ENCODE results near the gene NAV2. TPM values are rescaled to one million over a fixed set of nuclear protein-coding genes. Genes with fewer than 3 reads are reported as not detected.

The NAV2 gene
- total RNA-seq, 1 donor from 2014 or later = 9.6 TPM

- H3K27me3 ChIP-seq = no peaks in the 10 kb centered on the region
- Mint-ChIP-seq H3K27ac (peak overlapping the region; percentile 34), H3K9me3 (no peaks in the 10 kb centered on the region), H3K27me3 (ENCODE audit: insufficient read depth, low read depth) (peaks cover 2% of the 10 kb centered on the region), H3K36me3 (no peaks in the 10 kb centered on the region), H3K4me1 (peaks cover 84% of the 10 kb centered on the region), H3K4me3 (no peak overlapping the region)
- H4K20me1 ChIP-seq (ENCODE audit: low read depth) = no peaks in the 10 kb centered on the region
- peaks cover 3% of the 10 kb centered on the region for H3F3A ChIP-seq (ENCODE audit: low read depth)
- no peak for DNase-seq (ENCODE audit: low spot score)
- H3K4me1 ChIP-seq = peaks cover 28% of the 10 kb centered on the region
- no peak overlapping the region for H3K27ac ChIP-seq
- no peaks in the 10 kb centered on the region for H3K36me3 ChIP-seq
- H3K9ac ChIP-seq = no peak overlapping the region
- no peaks in the 10 kb centered on the region for H3K9me3 ChIP-seq (ENCODE audit: low read depth)
- no peak overlapping the region for H3K4me3 ChIP-seq
- H3K4me2 ChIP-seq = no peak overlapping the region
- no peak overlapping the region for H2AFZ ChIP-seq (replicated peaks)
- H3K79me2 ChIP-seq (ENCODE audit: low read depth) = no peaks in the 10 kb centered on the region
- TF ChIP-seq EZH2 (IDR thresholded peaks at IDR 0.05) (no peak), EZH2phosphoT487 (IDR thresholded peaks at IDR 0.05) (no peak), CTCF (IDR thresholded peaks at IDR 0.05) (no peak)
Measured at GRCh38 chr11:19675397-19675796, 37.2 kb upstream of the NAV2 start.

GRCh38 chr11:19676475-19677380, 35.9 kb upstream of the NAV2 start:
- no peak overlapping the region for H3K4me3 ChIP-seq
- no peak for TF ChIP-seq EZH2 (IDR thresholded peaks at IDR 0.05)
- TF ChIP-seq CTCF (IDR thresholded peaks at IDR 0.05) = no peak
- TF ChIP-seq EZH2phosphoT487 (IDR thresholded peaks at IDR 0.05) = no peak
- DNase-seq (ENCODE audit: low spot score) = no peak
- peaks cover 31% of the 10 kb centered on the region for H3K4me1 ChIP-seq
- H3K9ac ChIP-seq = no peak overlapping the region
- H3F3A ChIP-seq (ENCODE audit: low read depth) = peaks cover 3% of the 10 kb centered on the region
- no peak overlapping the region for H3K4me3 Mint-ChIP-seq
- no peak overlapping the region for H2AFZ ChIP-seq (replicated peaks)
- H3K27me3 ChIP-seq = no peaks in the 10 kb centered on the region
- H3K4me2 ChIP-seq = no peak overlapping the region
- H3K36me3 ChIP-seq = no peaks in the 10 kb centered on the region
- no peak overlapping the region for H3K27ac ChIP-seq
- no peaks in the 10 kb centered on the region for H3K9me3 ChIP-seq (ENCODE audit: low read depth)
- H3K36me3 Mint-ChIP-seq = no peaks in the 10 kb centered on the region
- H3K79me2 ChIP-seq (ENCODE audit: low read depth) = no peaks in the 10 kb centered on the region
- no peaks in the 10 kb centered on the region for H4K20me1 ChIP-seq (ENCODE audit: low read depth)
- H3K4me1 Mint-ChIP-seq = peaks cover 84% of the 10 kb centered on the region
- H3K27me3 Mint-ChIP-seq (ENCODE audit: insufficient read depth, low read depth) = no peaks in the 10 kb centered on the region
- peak overlapping the region; percentile 84 for H3K27ac Mint-ChIP-seq
- H3K9me3 Mint-ChIP-seq = no peaks in the 10 kb centered on the region

- TF ChIP-seq EZH2phosphoT487 (IDR thresholded peaks at IDR 0.05) = no peak
- TF ChIP-seq EZH2 (IDR thresholded peaks at IDR 0.05) = no peak
- no peak for TF ChIP-seq CTCF (IDR thresholded peaks at IDR 0.05)
- no peak for DNase-seq (ENCODE audit: low spot score)
- Mint-ChIP-seq H3K4me3 (no peak overlapping the region), H3K4me1 (peaks cover 84% of the 10 kb centered on the region), H3K36me3 (no peaks in the 10 kb centered on the region), H3K9me3 (no peaks in the 10 kb centered on the region), H3K27me3 (ENCODE audit: insufficient read depth, low read depth) (no peaks in the 10 kb centered on the region), H3K27ac (peak overlapping the region; percentile 23)
- peaks cover 31% of the 10 kb centered on the region for H3K4me1 ChIP-seq
- H3K9ac ChIP-seq = no peak overlapping the region
- no peak overlapping the region for H3K4me3 ChIP-seq
- H3K27ac ChIP-seq = no peak overlapping the region
- peaks cover 3% of the 10 kb centered on the region for H3F3A ChIP-seq (ENCODE audit: low read depth)
- no peaks in the 10 kb centered on the region for H3K27me3 ChIP-seq
- H4K20me1 ChIP-seq (ENCODE audit: low read depth) = no peaks in the 10 kb centered on the region
- no peak overlapping the region for H3K4me2 ChIP-seq
- no peaks in the 10 kb centered on the region for H3K9me3 ChIP-seq (ENCODE audit: low read depth)
- no peak overlapping the region for H2AFZ ChIP-seq (replicated peaks)
- H3K79me2 ChIP-seq (ENCODE audit: low read depth) = no peaks in the 10 kb centered on the region
- H3K36me3 ChIP-seq = no peaks in the 10 kb centered on the region
Measured at GRCh38 chr11:19677381-19678080, 35.1 kb upstream of the NAV2 start.

Data from neural progenitor cell (in vitro differentiated cells).